ENCODE measurements around the gene MAGI2. TPM values are rescaled to one million over a fixed set of nuclear protein-coding genes. Genes with fewer than 3 reads are reported as not detected.

MAGI2 gene
- total RNA-seq, 4 donors from 2014 or later = 0.90 to 2.4 (median 0.99) TPM

DNA sequence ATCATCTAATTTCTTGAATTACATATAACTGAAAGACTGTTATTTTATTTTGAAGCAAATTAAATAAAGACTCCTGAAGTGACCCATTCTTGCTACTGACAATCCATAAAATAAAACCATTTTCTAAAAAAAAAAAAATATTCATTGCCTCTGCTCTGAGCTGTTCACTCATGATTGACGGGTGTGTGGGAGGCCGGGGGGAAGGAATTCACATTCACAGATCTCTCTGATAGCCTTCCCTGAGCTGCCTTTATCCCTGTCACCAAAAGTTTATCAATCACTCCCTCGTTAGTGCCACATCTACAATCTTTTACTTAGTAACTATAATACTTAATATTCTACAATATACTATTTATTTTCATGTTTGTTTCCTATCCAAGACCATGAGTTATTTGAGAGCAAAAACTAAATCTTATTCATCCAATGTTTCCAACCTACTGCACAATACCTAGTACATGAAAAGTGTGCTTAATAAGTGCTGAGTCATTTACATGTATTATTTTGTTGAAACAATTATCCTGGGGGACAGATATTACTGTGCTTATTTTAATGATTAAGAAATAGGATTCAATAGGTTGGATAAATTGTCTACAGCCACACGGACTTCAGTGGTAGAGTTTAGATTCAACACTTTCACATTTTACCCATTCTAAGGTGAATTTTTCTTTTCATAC, 1036.2 kb downstream of the MAGI2 start:
- no peaks in the 10 kb centered on the region for H3K27me3 ChIP-seq
- intact Hi-C loops (cut with DNase I; ENCODE audit: low total_unique reads) (no loop called here), in situ Hi-C loops (cut with MboI; ENCODE audit: low sequenced_read_pairs in 4 of 4) (no loop called here)
- H3K36me3 ChIP-seq = no peaks in the 10 kb centered on the region
- DNase-seq (no peak), ATAC-seq (no peak)
- H3K4me3 ChIP-seq = no peak overlapping the region
- TF ChIP-seq CTCF (IDR thresholded peaks at IDR 0.05 in 4 of 5, conservative IDR thresholded peaks at IDR 0.05 in 1 of 5) (no peak), POLR2A (IDR thresholded peaks at IDR 0.05) (no peak)
- H3K27ac ChIP-seq = no peak overlapping the region
- H3K9me3 ChIP-seq = no peaks in the 10 kb centered on the region
- no peaks in the 10 kb centered on the region for H3K4me1 ChIP-seq

DNA sequence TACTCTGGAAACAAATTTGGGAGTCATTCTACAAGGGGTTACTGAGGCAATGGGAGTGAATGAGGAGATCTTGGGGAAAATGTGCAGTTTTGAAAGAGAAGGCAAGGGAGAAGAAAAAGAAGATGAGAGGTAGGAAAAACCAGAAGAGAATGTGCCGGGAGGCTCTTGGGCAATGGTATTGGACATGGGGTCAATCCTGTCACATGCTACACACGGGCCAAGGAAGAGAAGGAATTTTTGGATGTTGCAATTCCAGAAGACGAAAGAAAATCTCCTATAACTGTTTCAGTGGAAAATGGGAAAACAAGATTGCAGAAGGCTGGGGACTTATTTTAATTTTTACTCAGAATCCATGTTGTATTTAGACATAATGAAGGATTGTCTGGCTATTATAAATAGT, 1039.9 kb downstream of the MAGI2 start:
- in situ Hi-C loops (cut with MboI; ENCODE audit: low sequenced_read_pairs in 4 of 4) = no loop called here
- Histone ChIP-seq H3K4me3 (no peak overlapping the region), H3K27ac (no peak overlapping the region), H3K36me3 (no peaks in the 10 kb centered on the region), H3K27me3 (no peaks in the 10 kb centered on the region), H3K4me1 (no peaks in the 10 kb centered on the region), H3K9me3 (no peaks in the 10 kb centered on the region)
- intact Hi-C loops (cut with DNase I; ENCODE audit: low total_unique reads) = no loop called here
- peak in 1 of 2 donors; percentile 25 for ATAC-seq
- DNase-seq = no peak
- TF ChIP-seq POLR2A (IDR thresholded peaks at IDR 0.05) = no peak
- no peak for TF ChIP-seq CTCF (IDR thresholded peaks at IDR 0.05 in 4 of 5, conservative IDR thresholded peaks at IDR 0.05 in 1 of 5)

DNA sequence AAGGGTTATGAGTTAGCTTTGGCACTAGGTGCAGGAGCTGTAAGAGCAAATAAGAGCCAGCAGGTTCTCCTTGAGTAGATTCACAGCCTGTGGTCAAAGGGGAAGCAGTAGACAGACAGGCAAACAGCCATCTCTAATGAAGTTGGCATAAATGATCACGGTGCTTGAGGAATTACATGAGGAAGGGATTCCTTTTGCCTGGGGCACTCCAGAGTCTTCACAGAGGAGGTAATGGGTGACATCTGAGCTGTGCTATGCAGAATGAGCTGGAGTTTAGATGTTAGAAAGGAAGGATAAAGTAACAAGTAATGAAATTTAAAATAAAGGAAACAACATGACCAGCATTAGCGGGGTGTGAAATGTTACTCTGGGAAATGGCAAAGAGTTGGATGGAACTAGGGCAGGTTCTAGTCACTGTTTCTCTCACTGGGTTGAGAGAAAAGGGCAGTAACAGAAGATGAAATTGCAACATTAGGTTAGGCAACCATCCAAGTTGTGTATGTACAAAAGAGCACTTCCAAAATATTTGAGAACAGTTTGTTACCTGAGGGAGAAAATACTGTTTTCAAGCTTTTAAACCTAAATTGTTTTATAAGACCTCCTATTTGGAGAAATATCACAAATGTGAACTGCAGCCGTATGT, 1041.1 kb downstream of the MAGI2 start:
- in situ Hi-C loops (cut with MboI; ENCODE audit: low sequenced_read_pairs in 4 of 4) (no loop called here), intact Hi-C loops (cut with DNase I; ENCODE audit: low total_unique reads) (no loop called here)
- Histone ChIP-seq H3K27ac (no peak overlapping the region), H3K36me3 (no peaks in the 10 kb centered on the region), H3K4me3 (no peak overlapping the region), H3K9me3 (no peaks in the 10 kb centered on the region), H3K27me3 (no peaks in the 10 kb centered on the region), H3K4me1 (no peaks in the 10 kb centered on the region)
- DNase-seq (no peak), ATAC-seq (peak in 1 of 2 donors; percentile 63)
- TF ChIP-seq POLR2A (IDR thresholded peaks at IDR 0.05) (no peak), CTCF (IDR thresholded peaks at IDR 0.05 in 4 of 5, conservative IDR thresholded peaks at IDR 0.05 in 1 of 5) (no peak)

DNA sequence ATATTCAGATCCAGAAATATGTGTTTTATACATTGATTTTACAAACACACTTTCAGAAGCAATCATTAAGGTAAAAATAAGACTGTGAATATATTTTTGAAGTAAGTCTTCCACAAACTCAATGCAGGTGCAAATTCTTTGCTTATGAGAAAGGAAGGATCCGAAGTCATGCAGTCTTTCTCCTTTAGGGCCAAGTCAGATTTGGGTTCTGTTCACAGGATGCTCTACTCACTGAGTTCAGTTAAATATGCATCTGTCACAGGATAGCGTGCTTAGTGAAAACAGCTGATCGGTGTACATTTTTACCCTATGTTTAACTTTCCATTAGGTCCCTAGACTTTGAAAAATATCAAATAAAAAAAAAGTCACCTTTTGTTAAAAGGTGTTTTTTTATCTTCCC, 1046.4 kb downstream of the MAGI2 start:
- in situ Hi-C loops (cut with MboI; ENCODE audit: low sequenced_read_pairs in 4 of 4) = no loop called here
- intact Hi-C loops (cut with DNase I; ENCODE audit: low total_unique reads) = no loop called here

More for the DNA sequence above, 1046.4 kb downstream of the MAGI2 start:
- no peaks in the 10 kb centered on the region for H3K4me1 ChIP-seq
- no peaks in the 10 kb centered on the region for H3K27me3 ChIP-seq
- no peak overlapping the region for H3K27ac ChIP-seq
- no peaks in the 10 kb centered on the region for H3K9me3 ChIP-seq
- H3K4me3 ChIP-seq = no peak overlapping the region
- ATAC-seq (no peak), DNase-seq (no peak)
- TF ChIP-seq POLR2A (IDR thresholded peaks at IDR 0.05) (no peak), CTCF (IDR thresholded peaks at IDR 0.05 in 4 of 5, conservative IDR thresholded peaks at IDR 0.05 in 1 of 5) (no peak)
- no peaks in the 10 kb centered on the region for H3K36me3 ChIP-seq
